ENCODE data around the gene GNA12.

DNA sequence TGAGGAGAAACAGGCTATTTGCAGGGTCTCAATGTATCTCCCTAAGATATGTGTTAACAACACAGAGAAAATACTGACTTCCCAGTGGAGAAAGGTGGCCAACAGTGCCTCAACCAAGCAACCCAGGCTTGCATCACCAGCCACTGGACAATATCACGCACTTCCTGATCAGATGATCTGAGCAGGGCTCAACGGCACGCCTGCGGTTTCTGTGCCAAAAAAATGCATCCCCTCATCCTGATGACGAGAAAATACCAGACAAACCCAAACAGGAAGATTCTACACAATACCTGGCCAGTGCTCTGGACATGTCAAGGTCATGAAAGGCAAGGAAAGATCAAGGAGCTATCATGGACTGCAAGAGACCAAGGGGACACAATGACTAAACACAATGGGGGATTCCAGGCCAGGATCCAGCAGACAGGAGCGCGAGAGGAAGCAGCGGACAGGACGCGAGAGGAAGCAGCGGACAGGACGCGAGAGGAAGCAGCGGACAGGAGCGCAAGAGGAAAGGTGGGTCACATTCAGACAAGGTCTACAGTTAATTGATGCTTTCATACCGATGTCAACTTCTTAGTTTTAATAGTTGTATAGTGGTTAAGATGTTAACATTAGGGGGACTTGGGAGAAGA, 51.1 kb downstream of the GNA12 start:
- TF ChIP-seq POLR2AphosphoS5 (IDR thresholded peaks at IDR 0.05; ENCODE audit: low read depth, low read length) (no peak), POLR2A (IDR thresholded peaks at IDR 0.05; ENCODE audit: low read depth, low read length) (no peak), TAF1 (IDR thresholded peaks at IDR 0.05; ENCODE audit: low read depth, low read length) (no peak), POU2F2 (IDR thresholded peaks at IDR 0.05; ENCODE audit: low read depth, low read length) (no peak), PAX5 (IDR thresholded peaks at IDR 0.05; ENCODE audit: insufficient read depth, low read length, severe bottlenecking) (no peak), SPI1 (IDR thresholded peaks at IDR 0.05; ENCODE audit: low read depth, low read length) (no peak)

Data from GM12891 (cell line).